ENCODE measurements around the gene PLA2G2F. TPM values are rescaled to one million over a fixed set of nuclear protein-coding genes. Genes with fewer than 3 reads are reported as not detected.

PLA2G2F gene
- total and polyA plus RNA-seq, 2 experiments from 2014 or later: not detected

DNA sequence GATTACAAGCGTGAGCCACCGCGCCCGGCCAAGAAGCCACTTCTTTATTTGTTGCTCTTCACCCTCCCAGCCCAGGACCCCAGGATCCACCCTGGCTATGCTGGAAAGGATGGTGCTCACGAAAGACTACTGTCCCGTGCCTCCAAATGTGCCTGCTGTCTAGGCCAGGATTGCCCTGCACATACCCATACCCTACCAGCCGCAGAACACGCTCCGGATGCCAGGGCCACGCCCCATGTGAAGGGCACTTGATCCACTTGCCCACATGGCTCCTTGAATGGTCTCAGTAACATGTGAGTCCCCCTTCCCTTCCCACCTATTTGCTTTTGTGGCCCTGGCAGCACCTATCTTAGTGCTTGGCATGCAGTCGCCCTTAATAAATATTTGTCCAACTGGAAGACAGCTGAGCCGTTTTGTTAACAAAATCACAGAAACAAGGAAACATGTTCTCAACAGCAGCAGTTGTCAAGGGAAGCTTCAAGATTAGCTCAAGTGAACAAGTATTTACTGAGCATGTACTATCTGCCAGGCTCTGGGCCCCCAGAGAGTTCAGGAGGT, 33.0 kb downstream of the PLA2G2F start:
- TF ChIP-seq EZH2phosphoT487 (IDR thresholded peaks at IDR 0.05; ENCODE audit: low read depth, severe bottlenecking, unreplicated experiment) (no peak), EZH2 (IDR thresholded peaks at IDR 0.05; ENCODE audit: borderline replicate concordance) (no peak)
- TF ChIP-seq, protein P1, sequence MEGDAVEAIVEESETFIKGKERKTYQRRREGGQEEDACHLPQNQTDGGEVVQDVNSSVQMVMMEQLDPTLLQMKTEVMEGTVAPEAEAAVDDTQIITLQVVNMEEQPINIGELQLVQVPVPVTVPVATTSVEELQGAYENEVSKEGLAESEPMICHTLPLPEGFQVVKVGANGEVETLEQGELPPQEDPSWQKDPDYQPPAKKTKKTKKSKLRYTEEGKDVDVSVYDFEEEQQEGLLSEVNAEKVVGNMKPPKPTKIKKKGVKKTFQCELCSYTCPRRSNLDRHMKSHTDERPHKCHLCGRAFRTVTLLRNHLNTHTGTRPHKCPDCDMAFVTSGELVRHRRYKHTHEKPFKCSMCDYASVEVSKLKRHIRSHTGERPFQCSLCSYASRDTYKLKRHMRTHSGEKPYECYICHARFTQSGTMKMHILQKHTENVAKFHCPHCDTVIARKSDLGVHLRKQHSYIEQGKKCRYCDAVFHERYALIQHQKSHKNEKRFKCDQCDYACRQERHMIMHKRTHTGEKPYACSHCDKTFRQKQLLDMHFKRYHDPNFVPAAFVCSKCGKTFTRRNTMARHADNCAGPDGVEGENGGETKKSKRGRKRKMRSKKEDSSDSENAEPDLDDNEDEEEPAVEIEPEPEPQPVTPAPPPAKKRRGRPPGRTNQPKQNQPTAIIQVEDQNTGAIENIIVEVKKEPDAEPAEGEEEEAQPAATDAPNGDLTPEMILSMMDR (IDR thresholded peaks at IDR 0.05; ENCODE audit: poor library complexity): no peak
- Histone ChIP-seq H3K4me2 (no peak overlapping the region), H3K27me3 (no peaks in the 10 kb centered on the region), H3K4me3 (no peak overlapping the region), H3K4me1 (ENCODE audit: insufficient read depth) (no peaks in the 10 kb centered on the region), H4K20me1 (ENCODE audit: insufficient read depth, poor library complexity, severe bottlenecking) (no peaks in the 10 kb centered on the region), H3K36me3 (replicated peaks; ENCODE audit: insufficient read depth, low read depth) (no peaks in the 10 kb centered on the region), H2AFZ (no peak overlapping the region), H3K9me3 (ENCODE audit: low read depth) (no peaks in the 10 kb centered on the region), H3K79me2 (no peaks in the 10 kb centered on the region), H3K27ac (no peak overlapping the region), H3K9me2 (replicated peaks; ENCODE audit: insufficient read depth) (no peaks in the 10 kb centered on the region)
- DNase-seq (ENCODE audit: low spot score): no peak
- WGBS (ENCODE audit: low lambda C conversion rate, missing lambda C conversion rate): 92% methylated on average over 12 of the region's 12 CpGs

DNA sequence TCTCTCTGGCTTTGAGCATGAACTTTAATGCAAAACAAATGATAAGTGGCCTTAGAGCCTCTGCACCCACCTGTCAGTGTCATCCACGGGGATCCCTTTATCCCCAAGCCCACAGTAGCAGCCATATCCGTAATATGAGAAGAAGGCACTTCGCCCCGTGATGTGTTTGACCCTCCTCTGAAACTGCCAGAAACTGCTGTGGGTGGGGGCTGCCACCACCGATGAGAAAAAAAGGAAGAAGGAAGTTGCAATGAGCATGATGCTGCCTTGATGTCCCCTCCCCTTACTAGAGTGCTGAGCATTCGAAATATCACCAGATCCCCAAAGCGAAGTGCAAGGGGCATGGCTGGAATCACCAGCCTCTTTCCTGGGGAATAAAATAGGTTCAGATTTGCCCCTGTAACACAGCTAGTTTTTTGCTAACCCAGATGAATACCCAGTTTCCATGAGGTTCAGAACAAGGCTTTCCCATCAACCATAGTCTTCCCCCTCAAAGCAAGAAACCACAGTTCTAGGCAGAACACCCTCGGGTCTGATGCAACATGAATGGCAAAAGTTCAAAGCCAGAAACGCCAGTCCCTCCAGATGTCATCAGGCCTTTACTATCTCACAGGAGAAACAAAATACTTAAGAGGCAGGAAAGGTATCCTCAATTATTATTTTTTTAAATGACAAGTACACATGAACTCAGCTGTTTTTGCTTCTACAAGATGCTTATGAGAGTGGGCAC, 36.0 kb downstream of the PLA2G2F start:
- Histone ChIP-seq H3K36me3 (replicated peaks; ENCODE audit: insufficient read depth, low read depth) (no peaks in the 10 kb centered on the region), H3K4me2 (no peak overlapping the region), H3K9me3 (ENCODE audit: low read depth) (no peaks in the 10 kb centered on the region), H3K79me2 (no peaks in the 10 kb centered on the region), H3K27ac (no peak overlapping the region), H3K9me2 (replicated peaks; ENCODE audit: insufficient read depth) (no peaks in the 10 kb centered on the region), H3K4me3 (no peak overlapping the region), H3K27me3 (no peaks in the 10 kb centered on the region), H3K4me1 (ENCODE audit: insufficient read depth) (no peaks in the 10 kb centered on the region), H4K20me1 (ENCODE audit: insufficient read depth, poor library complexity, severe bottlenecking) (no peaks in the 10 kb centered on the region), H2AFZ (no peak overlapping the region)
- WGBS (ENCODE audit: low lambda C conversion rate, missing lambda C conversion rate): 76% methylated on average over 9 of the region's 9 CpGs
- TF ChIP-seq EZH2phosphoT487 (IDR thresholded peaks at IDR 0.05; ENCODE audit: low read depth, severe bottlenecking, unreplicated experiment): no peak
- TF ChIP-seq, protein P1 (IDR thresholded peaks at IDR 0.05; ENCODE audit: poor library complexity): no peak
- TF ChIP-seq EZH2 (IDR thresholded peaks at IDR 0.05; ENCODE audit: borderline replicate concordance): no peak
- DNase-seq (ENCODE audit: low spot score): no peak

DNA sequence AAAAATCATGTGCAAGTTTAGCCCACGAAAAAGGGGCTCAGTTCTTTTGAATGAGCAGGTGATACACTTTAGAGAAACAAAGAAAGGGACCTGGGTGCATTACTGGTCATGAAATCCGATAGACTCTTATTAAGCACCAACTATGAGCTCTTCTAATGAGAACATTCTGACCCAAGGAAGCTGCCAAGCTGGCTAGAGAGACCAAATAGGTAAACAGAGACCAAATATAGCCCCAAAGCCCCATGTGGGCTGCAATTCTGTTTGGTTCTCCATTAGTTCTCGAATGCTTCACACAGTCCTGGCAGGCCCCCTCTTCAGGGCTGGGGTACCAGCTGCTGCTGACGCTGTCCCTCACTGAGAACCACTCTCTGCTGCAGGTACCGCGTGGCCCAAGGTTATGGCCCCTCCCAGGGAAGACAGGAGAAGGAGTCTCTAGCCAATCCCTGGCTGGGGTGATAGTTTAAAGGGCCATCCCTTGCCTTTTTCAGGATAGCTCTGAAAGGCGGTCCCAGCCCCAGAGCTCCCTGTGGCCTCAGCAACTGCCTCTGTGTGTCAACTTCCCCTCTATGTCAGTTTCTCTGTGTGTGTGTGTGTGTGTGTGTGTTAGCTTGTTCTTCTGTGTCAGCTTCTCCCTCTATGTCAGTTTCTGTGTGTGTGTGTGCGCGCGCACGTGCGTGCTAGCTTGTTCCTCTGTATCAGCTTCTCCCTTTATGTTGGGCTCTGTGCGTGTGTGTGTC, 39.7 kb downstream of the PLA2G2F start:
- TF ChIP-seq EZH2phosphoT487 (IDR thresholded peaks at IDR 0.05; ENCODE audit: low read depth, severe bottlenecking, unreplicated experiment) (no peak), EZH2 (IDR thresholded peaks at IDR 0.05; ENCODE audit: borderline replicate concordance) (no peak)
- TF ChIP-seq, protein P1 (IDR thresholded peaks at IDR 0.05; ENCODE audit: poor library complexity): no peak
- H3K9me3 ChIP-seq (ENCODE audit: low read depth): no peaks in the 10 kb centered on the region
- no peaks in the 10 kb centered on the region for H3K9me2 ChIP-seq (replicated peaks; ENCODE audit: insufficient read depth)
- H3K79me2 ChIP-seq: no peaks in the 10 kb centered on the region
- no peaks in the 10 kb centered on the region for H4K20me1 ChIP-seq (ENCODE audit: insufficient read depth, poor library complexity, severe bottlenecking)
- no peaks in the 10 kb centered on the region for H3K4me1 ChIP-seq (ENCODE audit: insufficient read depth)
- no peak overlapping the region for H3K27ac ChIP-seq
- WGBS (ENCODE audit: low lambda C conversion rate, missing lambda C conversion rate): 85% methylated on average over 13 of the region's 13 CpGs
- no peak overlapping the region for H3K4me3 ChIP-seq
- no peaks in the 10 kb centered on the region for H3K27me3 ChIP-seq
- no peak for DNase-seq (ENCODE audit: low spot score)
- no peak overlapping the region for H2AFZ ChIP-seq
- no peaks in the 10 kb centered on the region for H3K36me3 ChIP-seq (replicated peaks; ENCODE audit: insufficient read depth, low read depth)
- H3K4me2 ChIP-seq: no peak overlapping the region

All from hepatocyte (in vitro differentiated cells).